CD1c-positive myeloid dendritic cell (primary cell): ENCODE results near the gene ARHGAP21.

ENCODE experiments used
- DNase-seq: peaks from one replicate; pipeline ENCODE4 v3.0.0-alpha.2; 2016; ENCODE audit errors: extremely low spot score

ARHGAP21 gene

DNA sequence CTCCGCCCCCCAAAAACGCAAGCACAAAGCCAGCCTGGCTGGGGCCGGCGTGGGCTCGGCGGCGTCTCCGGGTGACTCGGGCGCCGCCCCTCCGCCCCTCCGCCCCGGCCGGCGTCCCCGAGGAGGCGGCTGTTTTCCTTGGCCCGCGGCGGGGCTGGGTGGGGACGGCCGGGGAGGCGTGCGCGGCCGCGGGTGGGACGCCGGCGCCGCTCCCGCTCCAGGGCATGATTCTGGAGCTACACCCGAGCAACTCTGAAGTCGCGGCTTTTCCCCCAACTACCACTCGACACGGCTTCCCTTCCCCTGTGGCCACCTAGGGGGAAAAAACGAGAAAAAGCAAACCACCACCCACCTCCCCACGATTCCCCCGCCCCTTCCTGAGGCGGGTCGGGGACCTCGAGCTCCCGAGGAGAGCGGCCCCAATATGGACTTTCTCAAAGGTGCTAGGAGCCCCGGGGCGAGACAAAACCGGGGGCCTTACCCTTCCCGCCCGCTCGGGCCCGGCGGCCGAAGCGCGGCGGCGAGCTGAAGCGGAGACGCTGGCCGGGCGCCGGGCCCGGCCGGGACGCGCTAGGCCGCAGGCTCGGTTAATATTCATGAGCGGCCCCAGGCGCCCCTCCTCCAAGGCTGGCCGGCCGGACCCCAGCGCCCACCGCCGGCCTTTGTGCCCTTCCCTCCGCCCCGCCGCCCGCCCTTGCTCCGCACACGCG, 856 bp downstream of the ARHGAP21 start:
- peak; percentile 45 for DNase-seq

DNA sequence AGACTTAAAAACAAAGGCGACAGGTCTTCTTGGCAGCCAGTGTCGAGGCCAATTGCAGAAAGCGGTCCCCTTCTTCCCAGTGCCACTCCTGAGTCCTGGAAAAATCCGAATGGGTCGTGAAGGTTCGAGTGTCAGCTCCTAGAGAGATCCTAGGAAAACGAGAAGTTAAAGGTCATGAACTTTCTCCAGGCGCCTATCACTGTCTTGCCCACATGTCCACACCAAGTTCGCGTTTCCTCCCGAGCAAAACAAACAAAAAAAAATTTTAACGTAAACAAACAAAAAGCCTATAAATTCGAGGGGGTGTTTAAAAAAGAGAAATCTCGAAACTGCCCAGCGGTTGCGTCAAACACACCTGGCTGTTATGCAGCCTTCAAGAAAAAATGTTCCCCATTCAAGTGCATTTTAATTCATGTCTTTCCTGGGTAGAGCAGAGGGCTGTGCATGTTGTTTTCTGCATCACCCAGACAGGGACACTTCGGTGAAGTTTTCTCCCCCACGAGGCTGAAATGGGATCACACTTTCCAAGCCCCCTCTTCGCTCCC, 1.5 kb downstream of the ARHGAP21 start:
- DNase-seq, result peak; percentile 70

GRCh38 chr10:24721229-24722106, 2.2 kb downstream of the ARHGAP21 start:
- peak; percentile 57 for DNase-seq

- DNase-seq, result no peak
Measured at GRCh38 chr10:24720096-24720495, 3.6 kb downstream of the ARHGAP21 start.

GRCh38 chr10:24718031-24718855, 5.4 kb downstream of the ARHGAP21 start:
- DNase-seq, result no peak

DNA sequence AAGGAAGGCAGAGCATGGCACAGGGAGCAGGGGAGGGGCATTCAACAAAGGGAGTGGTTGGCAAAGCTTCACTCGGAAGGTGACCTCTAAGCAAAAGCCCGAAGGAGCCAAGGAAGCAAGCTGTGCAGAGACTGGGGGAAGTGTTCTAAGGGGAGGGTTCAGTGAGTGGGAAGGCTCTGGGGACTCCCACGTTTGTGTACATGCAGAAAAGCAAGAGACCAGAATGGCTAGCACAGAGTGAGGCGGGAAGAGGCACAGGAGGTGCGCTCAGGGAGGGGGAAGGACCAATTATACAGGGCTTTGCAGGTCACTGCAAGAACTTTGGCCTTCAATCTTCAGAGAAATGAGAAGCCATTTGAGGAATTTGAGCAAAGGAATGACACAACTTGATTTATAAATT, 7.4 kb downstream of the ARHGAP21 start:
- DNase-seq, result peak; percentile 17

- no peak for DNase-seq
Measured at GRCh38 chr10:24715246-24715769, 8.4 kb downstream of the ARHGAP21 start.

DNA sequence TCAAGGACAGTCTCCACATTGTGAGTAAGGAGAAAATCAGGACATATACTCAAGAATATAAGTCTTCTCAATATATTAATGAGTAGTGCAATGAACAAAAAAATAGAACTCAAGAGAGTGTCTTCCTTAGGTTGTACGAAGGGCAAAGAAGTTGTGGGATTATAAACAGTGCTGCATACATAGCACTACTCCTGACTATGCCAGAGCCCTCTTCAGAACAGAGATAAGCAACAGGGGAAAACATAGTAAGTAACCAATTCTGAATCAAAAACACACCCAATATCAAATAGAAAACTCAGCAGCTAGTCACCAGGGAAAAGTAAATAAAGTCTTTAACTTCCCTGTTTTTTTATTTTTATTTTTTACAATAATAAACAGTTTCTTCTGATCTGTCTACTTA, 10.6 kb downstream of the ARHGAP21 start:
- DNase-seq, result no peak

- DNase-seq, result no peak
Measured at GRCh38 chr10:24711465-24711864, 12.2 kb downstream of the ARHGAP21 start.

- no peak for DNase-seq
Measured at GRCh38 chr10:24708081-24708480, 15.6 kb downstream of the ARHGAP21 start.

DNA sequence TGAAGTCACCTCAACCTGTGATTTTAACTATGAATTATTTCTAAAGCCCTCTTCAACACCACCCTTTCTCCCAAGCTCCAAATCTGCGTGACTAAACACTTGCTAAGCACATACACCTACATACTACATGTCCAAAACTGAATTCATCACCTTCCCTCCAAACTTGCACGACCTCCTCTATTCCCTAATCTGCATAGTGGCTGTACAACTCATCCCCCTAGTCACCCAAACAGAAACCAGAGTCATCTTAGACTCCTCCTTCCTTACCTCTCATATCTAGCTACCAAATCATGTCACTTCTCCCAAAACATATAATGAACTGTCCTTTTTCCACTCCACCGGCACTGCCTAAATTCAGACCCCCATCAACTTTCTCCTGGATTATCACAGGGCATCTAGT, 16.2 kb downstream of the ARHGAP21 start:
- DNase-seq, result no peak

GRCh38 chr10:24706479-24707118, 17.1 kb downstream of the ARHGAP21 start:
- peak; percentile 28 for DNase-seq

DNA sequence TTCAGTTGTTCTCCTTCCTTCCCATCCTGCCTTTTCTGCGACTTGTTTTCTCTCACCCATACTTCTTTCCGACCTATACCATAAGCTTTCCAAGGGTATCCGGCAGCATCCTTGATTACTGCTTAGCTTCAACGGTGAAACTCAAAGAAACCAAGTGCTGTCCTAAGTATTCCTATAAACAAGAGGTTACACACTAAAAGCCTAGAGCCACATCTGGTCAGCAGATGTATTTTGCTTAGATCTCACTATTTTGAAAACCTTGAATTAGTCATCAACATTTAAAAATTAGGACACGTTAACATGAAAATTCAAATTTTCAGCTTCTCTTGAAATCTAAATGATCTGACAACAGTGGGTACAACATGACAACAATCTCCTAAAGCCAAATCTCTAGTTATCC, 20.0 kb downstream of the ARHGAP21 start:
- no peak for DNase-seq

- peak; percentile 15 for DNase-seq
Measured at GRCh38 chr10:24701447-24701846, 22.2 kb downstream of the ARHGAP21 start.

GRCh38 chr10:24700948-24701347, 22.7 kb downstream of the ARHGAP21 start:
- DNase-seq, result no peak

DNA sequence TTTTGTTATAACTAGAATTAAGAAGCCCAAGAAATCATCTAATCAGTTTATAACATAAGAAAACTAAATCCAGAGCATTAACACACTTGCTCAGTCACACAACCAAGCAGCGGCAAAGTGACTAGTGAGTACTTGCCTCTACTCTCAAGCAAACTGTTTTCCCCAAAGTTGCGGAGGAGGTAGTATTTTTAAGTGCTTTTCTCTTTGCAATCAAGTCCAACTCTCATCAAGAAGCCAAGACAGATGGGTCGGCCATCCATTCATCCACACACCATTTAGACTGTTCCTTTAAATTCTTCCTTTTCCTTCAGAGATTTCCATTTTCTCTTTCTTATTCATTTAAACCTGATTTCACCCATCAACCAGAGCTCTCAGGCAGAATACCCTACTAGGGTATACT, 25.4 kb downstream of the ARHGAP21 start:
- DNase-seq, result no peak

DNA sequence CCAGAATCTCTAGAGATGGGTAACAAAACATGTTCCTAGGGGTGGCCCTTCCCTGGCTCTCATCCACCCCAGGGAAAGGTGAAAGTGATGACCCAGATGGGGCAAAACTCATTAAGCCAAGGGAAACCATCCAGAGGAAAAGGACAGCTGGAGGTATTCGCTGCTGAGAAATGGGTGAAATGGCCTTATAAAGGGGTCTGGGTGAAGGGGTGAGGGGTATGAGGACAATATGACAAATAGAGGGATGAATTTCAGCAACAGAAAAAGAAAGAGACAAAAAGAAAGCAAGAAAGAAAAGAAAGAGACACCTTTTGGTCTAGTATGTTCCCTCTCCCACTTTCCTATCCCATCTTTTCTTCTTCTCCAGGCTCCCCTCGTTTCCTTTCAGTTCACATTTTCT, 26.6 kb downstream of the ARHGAP21 start:
- DNase-seq, result no peak

DNA sequence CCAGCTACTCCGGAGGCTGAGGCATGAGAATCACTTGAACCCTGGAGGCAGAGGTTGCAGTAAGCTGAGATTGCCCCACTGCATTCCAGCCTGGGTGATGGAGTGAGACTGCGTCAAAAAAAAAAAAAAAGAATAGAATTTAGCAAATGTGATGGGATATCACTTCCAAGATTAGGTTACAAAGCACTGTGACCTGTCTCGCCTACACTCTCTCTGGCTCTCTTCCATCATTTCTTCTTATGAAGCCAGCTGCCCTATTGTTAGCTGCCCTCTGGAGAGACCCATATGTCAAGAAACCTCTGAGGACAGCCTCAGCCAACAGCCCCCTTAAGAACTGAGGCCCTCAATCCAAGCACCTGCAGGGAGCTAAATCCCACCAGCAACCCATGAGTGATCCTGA, 28.2 kb downstream of the ARHGAP21 start:
- DNase-seq, result no peak

- no peak for DNase-seq
Measured at GRCh38 chr10:24694086-24694485, 29.6 kb downstream of the ARHGAP21 start.

- DNase-seq, result no peak
Measured at GRCh38 chr10:24690961-24691512, 32.6 kb downstream of the ARHGAP21 start.
